A673 (cell line): ENCODE data around the gene ADAM19.

Source experiments
- CTCF ChIP-seq: fragments of 300-800, 200-600 bp; sonication (generic); conservative IDR thresholded peaks from 2 replicates; pipeline ENCODE4 v1.5.1; 2017; ENCODE audit warnings: low read depth, mild to moderate bottlenecking, antibody characterized with exemption, low read length, moderate library complexity, mixed read lengths
- EZH2 ChIP-seq: fragments of 200-600 bp; sonication (generic); IDR thresholded peaks from 2 replicates; pipeline ENCODE4 v1.6.1; 2017; ENCODE audit warnings: borderline replicate concordance, low read depth, mild to moderate bottlenecking, mixed read lengths, antibody characterized with exemption, low read length; ENCODE audit not compliant: poor library complexity, severe bottlenecking

GRCh38 chr5:157486221-157486681 is 89.3 kb downstream of the ADAM19 start:
- TF ChIP-seq CTCF (no peak), EZH2 (no peak)
